Colonic mucosa (tissue), 4 donors: ENCODE measurements around the gene CYP3A5. TPM values are rescaled to one million over a fixed set of nuclear protein-coding genes. Genes with fewer than 3 reads are reported as not detected.

Experiments
- DNase-seq: peaks from one replicate; pipeline ENCODE4 v3.0.0-alpha.2; 2020
- H3K27ac ChIP-seq: fragments of 200-600 bp; one replicate; pipeline ENCODE4 v1.8.0; 2021
- H3K27me3 ChIP-seq: fragments of 200-600 bp; one replicate; pipeline ENCODE4 v1.8.0; 2021
- H3K36me3 ChIP-seq: fragments of 200-600 bp; one replicate; pipeline ENCODE4 v1.8.0; 2021
- H3K4me1 ChIP-seq: fragments of 200-600 bp; one replicate; pipeline ENCODE4 v1.8.0; 2021; ENCODE audit warnings: mild to moderate bottlenecking
- H3K4me3 ChIP-seq: fragments of 200-600 bp; one replicate; pipeline ENCODE4 v1.8.0; 2021
- H3K9ac ChIP-seq, 2 donors: one replicate each; pipeline ENCODE4 v1.7.0; 2013; ENCODE audit warnings: control low read depth in 2 of 2, low read depth in 2 of 2, low read length in 2 of 2
- H3K9me3 ChIP-seq: fragments of 200-600 bp; one replicate; pipeline ENCODE4 v1.8.0; 2021
- CTCF ChIP-seq: fragments of 200-600 bp; IDR thresholded peaks from one replicate; pipeline ENCODE4 v1.8.0; 2022; ENCODE audit warnings: antibody characterized with exemption, mild to moderate bottlenecking
- intact Hi-C: fragments of 100-400 bp; cut with DNase I; formaldehyde crosslinking; loops from one replicate; pipeline ENCODE4 v1.14.1; 2022
- total RNA-seq, 2 donors: library from RNA; stranded (reverse); fragmentation: NEBNext Ultra II Directional in 1 of 2; extraction: Animal tissue kit (Norgen Biotek cat#: 25700) in 1 of 2; gene quantifications; one replicate each; pipeline ENCODE4 v1.2.1, GENCODE V29; 2021
- donor health status: healthy.
- donor health status: DM: no; HTN: no; CAD: no.
- donor health status: DM: no; HTN: no; CAD: no.

The CYP3A5 gene
- total RNA-seq, 2 donors from 2014 or later, result 52.6 to 112 TPM

- Histone ChIP-seq H3K9me3 (no peaks in the 10 kb centered on the region), H3K27ac (no peak overlapping the region), H3K4me3 (no peak overlapping the region), H3K4me1 (no peaks in the 10 kb centered on the region), H3K36me3 (peaks cover 13% of the 10 kb centered on the region), H3K9ac (no peak overlapping the region), H3K27me3 (no peaks in the 10 kb centered on the region)
- no peak for DNase-seq
- intact Hi-C loops, result no loop called here
- no peak for TF ChIP-seq CTCF
These were observed 55.9 kb downstream of the CYP3A5 start for GRCh38 chr7:99623702-99624447.

GRCh38 chr7:99623091-99623693 is 56.6 kb downstream of the CYP3A5 start:
- H3K9me3 ChIP-seq, result no peaks in the 10 kb centered on the region

GRCh38 chr7:99622596-99622995 is 57.2 kb downstream of the CYP3A5 start:
- Histone ChIP-seq H3K9me3 (no peaks in the 10 kb centered on the region), H3K4me1 (peaks cover 3% of the 10 kb centered on the region), H3K9ac (no peak overlapping the region), H3K27me3 (no peaks in the 10 kb centered on the region), H3K27ac (no peak overlapping the region), H3K36me3 (peaks cover 6% of the 10 kb centered on the region), H3K4me3 (no peak overlapping the region)
- DNase-seq, result no peak
- TF ChIP-seq CTCF, result no peak
- intact Hi-C loops, result no loop called here

More at GRCh38 chr7:99623091-99623693, 56.6 kb downstream of the CYP3A5 start:
- Histone ChIP-seq H3K27me3 (no peaks in the 10 kb centered on the region), H3K4me3 (no peak overlapping the region), H3K9ac (no peak overlapping the region), H3K36me3 (peaks cover 7% of the 10 kb centered on the region), H3K27ac (no peak overlapping the region), H3K4me1 (no peaks in the 10 kb centered on the region)
- no peak for TF ChIP-seq CTCF
- intact Hi-C loops, result no loop called here
- no peak for DNase-seq

- Histone ChIP-seq H3K27ac (no peak overlapping the region), H3K4me3 (no peak overlapping the region), H3K36me3 (peaks cover 6% of the 10 kb centered on the region), H3K9ac (no peak overlapping the region), H3K9me3 (no peaks in the 10 kb centered on the region), H3K27me3 (no peaks in the 10 kb centered on the region), H3K4me1 (peaks cover 5% of the 10 kb centered on the region)
- TF ChIP-seq CTCF, result no peak
- intact Hi-C loops, result no loop called here
- DNase-seq, result no peak
These were observed 58.5 kb downstream of the CYP3A5 start for GRCh38 chr7:99621271-99621670.

GRCh38 chr7:99619571-99620130 is 60.1 kb downstream of the CYP3A5 start:
- H3K36me3 ChIP-seq, result peaks cover 6% of the 10 kb centered on the region
- TF ChIP-seq CTCF, result no peak
- no peaks in the 10 kb centered on the region for H3K9me3 ChIP-seq
- no peak overlapping the region for H3K9ac ChIP-seq
- H3K4me1 ChIP-seq, result peaks cover 5% of the 10 kb centered on the region
- no peak for DNase-seq
- no peak overlapping the region for H3K27ac ChIP-seq
- no peaks in the 10 kb centered on the region for H3K27me3 ChIP-seq
- no peak overlapping the region for H3K4me3 ChIP-seq
- intact Hi-C loops, result no loop called here
